Hepatocyte (in vitro differentiated cells): ENCODE results near the gene UBE2O.

Experiments used
- CTCF ChIP-seq: fragments of 200-600 bp; sonication (generic); IDR thresholded peaks from 2 replicates; pipeline ENCODE4 v1.5.1; 2016; ENCODE audit warnings: antibody characterized with exemption, mild to moderate bottlenecking; ENCODE audit not compliant: poor library complexity
- EZH2 ChIP-seq: fragments of 200-600 bp; sonication (generic); IDR thresholded peaks from 2 replicates; pipeline ENCODE4 v1.6.1; 2016; ENCODE audit warnings: antibody characterized with exemption, mild to moderate bottlenecking, borderline replicate concordance
- EZH2phosphoT487 ChIP-seq: fragments of 200-600 bp; sonication (generic); IDR thresholded peaks from one replicate; pipeline ENCODE4 v1.6.1; 2018; ENCODE audit warnings: antibody characterized with exemption, mild to moderate bottlenecking, low read depth, moderate library complexity; ENCODE audit not compliant: unreplicated experiment, severe bottlenecking

- no peak for TF ChIP-seq CTCF
- TF ChIP-seq EZH2, result no peak
- TF ChIP-seq EZH2phosphoT487, result no peak
Measured at GRCh38 chr17:76357597-76358158, 95.3 kb downstream of the UBE2O start.
